Trophoblast cell (in vitro differentiated cells and primary cell): Measurements from ENCODE around the gene PKD2.

ENCODE experiments used
- DNase-seq, 2 donors: peaks; one replicate each; pipeline ENCODE4 v3.0.0-alpha.2; 2016
- H2AFZ ChIP-seq: 2 replicates; pipeline ENCODE4 v1.6.1; 2013; ENCODE audit warnings: low read length, moderate library complexity, mild to moderate bottlenecking; ENCODE audit not compliant: insufficient read depth, poor library complexity
- H2AK5ac ChIP-seq: 2 replicates; pipeline ENCODE4 v1.6.1; 2013; ENCODE audit warnings: mild to moderate bottlenecking, low read length
- H2BK120ac ChIP-seq: 2 replicates; pipeline ENCODE4 v1.6.1; 2013; ENCODE audit warnings: low read length, mild to moderate bottlenecking, moderate library complexity; ENCODE audit not compliant: insufficient read depth, poor library complexity
- H2BK12ac ChIP-seq: 2 replicates; pipeline ENCODE4 v1.6.1; 2013; ENCODE audit warnings: mild to moderate bottlenecking, low read length, moderate library complexity
- H2BK5ac ChIP-seq: 2 replicates; pipeline ENCODE4 v1.6.1; 2013; ENCODE audit warnings: low read length, low read depth, moderate library complexity, mild to moderate bottlenecking; ENCODE audit not compliant: poor library complexity
- H3K14ac ChIP-seq: 2 replicates; pipeline ENCODE4 v1.6.1; 2013; ENCODE audit warnings: mild to moderate bottlenecking, low read length
- H3K18ac ChIP-seq: 2 replicates; pipeline ENCODE4 v1.6.1; 2013; ENCODE audit warnings: mild to moderate bottlenecking, low read length
- H3K23ac ChIP-seq: 2 replicates; pipeline ENCODE4 v1.6.1; 2013; ENCODE audit warnings: low read length
- H3K27ac ChIP-seq: 2 replicates; pipeline ENCODE4 v1.5.1; 2013; ENCODE audit warnings: low read depth, mild to moderate bottlenecking, inconsistent platforms, low read length, moderate library complexity
- H3K27me3 ChIP-seq: 2 replicates; pipeline ENCODE4 v1.6.1; 2013; ENCODE audit warnings: inconsistent platforms, mild to moderate bottlenecking, low read length, moderate library complexity; ENCODE audit not compliant: insufficient read depth
- H3K36me3 ChIP-seq, 2 experiments: 1 replicate in 1 of 2; 2 replicates in 1 of 2; pipeline ENCODE4 v1.6.1; 2013; ENCODE audit warnings: low read length in 2 of 2, mild to moderate bottlenecking in 2 of 2, moderate library complexity in 1 of 2; ENCODE audit not compliant: insufficient read depth in 2 of 2, control insufficient read depth in 1 of 2
- H3K4ac ChIP-seq: 2 replicates; pipeline ENCODE4 v1.6.1; 2013; ENCODE audit warnings: low read depth, mild to moderate bottlenecking, low read length, moderate library complexity
- H3K4me1 ChIP-seq, 2 experiments: 1 replicate in 1 of 2; 2 replicates in 1 of 2; pipeline ENCODE4 v1.6.1; 2013; ENCODE audit warnings: low read length in 2 of 2, mild to moderate bottlenecking in 2 of 2, moderate library complexity in 1 of 2; ENCODE audit not compliant: insufficient read depth in 2 of 2, control insufficient read depth in 1 of 2
- H3K4me2 ChIP-seq: 2 replicates; pipeline ENCODE4 v1.6.1; 2013; ENCODE audit warnings: inconsistent platforms, mild to moderate bottlenecking, low read length, moderate library complexity
- H3K4me3 ChIP-seq: 2 replicates; pipeline ENCODE4 v1.5.1; 2013; ENCODE audit warnings: mild to moderate bottlenecking, low read depth, low read length, inconsistent platforms
- H3K79me1 ChIP-seq: one replicate; pipeline ENCODE4 v1.6.1; 2013; ENCODE audit warnings: low read length
- H3K79me2 ChIP-seq: 2 replicates; pipeline ENCODE4 v1.6.1; 2013; ENCODE audit warnings: low read length, mild to moderate bottlenecking; ENCODE audit not compliant: control insufficient read depth, insufficient read depth, poor library complexity
- H3K9ac ChIP-seq: 2 replicates; pipeline ENCODE4 v1.6.1; 2013; ENCODE audit warnings: mild to moderate bottlenecking, low read length
- H3K9me3 ChIP-seq: 2 replicates; pipeline ENCODE4 v1.6.1; 2013; ENCODE audit warnings: low read depth, mild to moderate bottlenecking, control low read depth, inconsistent platforms, low read length; ENCODE audit not compliant: insufficient read depth
- H4K12ac ChIP-seq: 2 replicates; pipeline ENCODE4 v1.6.1; 2013; ENCODE audit warnings: low read depth, mild to moderate bottlenecking, low read length, moderate library complexity
- H4K8ac ChIP-seq: 2 replicates; pipeline ENCODE4 v1.6.1; 2013; ENCODE audit warnings: low read depth, mild to moderate bottlenecking, low read length, moderate library complexity
- H4K91ac ChIP-seq: one replicate; pipeline ENCODE4 v1.6.1; 2013; ENCODE audit warnings: low read depth, mild to moderate bottlenecking, low read length, moderate library complexity
- WGBS: extraction: QIAGEN DNeasy Blood & Tissue Kit; methylation state at CpG from one replicate; pipeline ENCODE4 v1.1.7; 2013; ENCODE audit warnings: missing lambda C conversion rate; ENCODE audit not compliant: insufficient read length, insufficient coverage; ENCODE audit errors: extremely low coverage; 5-methylcytosine and 5-hydroxymethylcytosine counted together

Gene PKD2

DNA sequence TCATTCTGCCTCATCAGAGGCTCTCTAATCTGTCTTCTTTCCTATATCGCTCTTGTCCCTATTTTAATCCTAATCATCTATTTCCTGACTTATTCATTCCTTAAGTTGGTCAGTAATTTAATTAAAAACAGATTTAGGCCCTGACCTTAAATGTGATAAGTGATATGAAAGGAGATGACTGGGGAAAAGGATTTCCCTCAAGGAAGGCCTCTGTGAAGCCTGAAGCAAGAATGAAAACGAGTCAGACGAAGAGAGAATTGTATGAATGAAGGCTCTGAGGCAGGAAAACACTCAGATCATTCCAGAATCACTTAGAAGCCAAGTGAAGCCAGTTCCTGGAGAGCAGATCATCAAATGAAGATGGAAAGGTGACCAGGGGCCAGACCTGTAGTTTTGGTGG, 22.1 kb downstream of the PKD2 start:
- Histone ChIP-seq H3K4me2 (no peak overlapping the region), H3K14ac (no peak overlapping the region), H3K27me3 (no peaks in the 10 kb centered on the region), H2BK120ac (no peak overlapping the region), H3K36me3 (peaks cover 11 to 12% of the 10 kb centered on the region in 2 experiments), H2BK5ac (peak overlapping the region; percentile 19), H3K4me3 (no peak overlapping the region), H4K91ac (peak overlapping the region; percentile 13), H3K79me2 (no peaks in the 10 kb centered on the region), H2AFZ (no peak overlapping the region), H3K27ac (no peak overlapping the region), H2BK12ac (no peak overlapping the region), H3K9ac (no peak overlapping the region), H4K12ac (no peak overlapping the region), H3K4ac (no peak overlapping the region), H3K4me1 (peaks cover 2 to 4% of the 10 kb centered on the region in 2 experiments), H3K18ac (no peak overlapping the region), H3K9me3 (peaks cover 5% of the 10 kb centered on the region), H4K8ac (no peak overlapping the region), H3K23ac (no peak overlapping the region), H3K79me1 (peaks cover 1% of the 10 kb centered on the region), H2AK5ac (no peak overlapping the region)
- no peak for DNase-seq
- WGBS: no CpG with 5 or more reads among the region's 3 CpGs

DNA sequence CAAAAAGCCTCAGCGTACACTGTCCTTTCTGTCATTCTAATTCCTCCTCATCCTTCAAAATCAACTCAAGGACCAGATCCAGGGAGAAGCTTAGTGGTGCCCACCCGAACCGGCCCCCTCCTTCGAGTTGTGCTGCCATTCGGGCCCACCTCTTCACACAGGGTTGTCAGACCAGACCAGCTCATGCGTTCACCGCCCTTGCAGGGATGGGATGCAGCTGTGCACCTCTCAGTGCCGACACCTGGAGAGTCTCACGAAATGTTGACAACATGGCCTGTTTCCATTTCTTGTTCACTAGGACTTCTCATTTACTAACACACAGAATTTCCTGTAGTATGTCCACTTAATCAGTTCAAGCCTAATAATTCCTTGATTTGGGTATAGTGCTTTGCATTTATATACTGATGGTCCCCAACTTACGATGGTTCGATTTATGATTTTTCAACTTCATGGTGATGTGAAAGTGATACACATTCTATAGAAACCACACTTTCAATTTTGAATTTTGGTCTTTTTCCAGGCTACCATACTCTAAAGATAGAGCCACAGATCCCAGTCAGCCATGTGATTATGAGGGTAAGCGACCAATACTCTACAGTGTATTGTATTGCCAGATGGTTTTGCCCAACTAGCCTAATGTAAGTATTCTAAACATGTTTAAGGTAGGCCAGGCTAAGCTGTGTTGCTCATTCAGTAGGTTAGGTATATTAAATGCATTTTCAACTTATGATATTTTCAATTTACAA, 23.3 kb downstream of the PKD2 start:
- Histone ChIP-seq H4K12ac (no peak overlapping the region), H3K79me1 (peaks cover 1% of the 10 kb centered on the region)

DNA sequence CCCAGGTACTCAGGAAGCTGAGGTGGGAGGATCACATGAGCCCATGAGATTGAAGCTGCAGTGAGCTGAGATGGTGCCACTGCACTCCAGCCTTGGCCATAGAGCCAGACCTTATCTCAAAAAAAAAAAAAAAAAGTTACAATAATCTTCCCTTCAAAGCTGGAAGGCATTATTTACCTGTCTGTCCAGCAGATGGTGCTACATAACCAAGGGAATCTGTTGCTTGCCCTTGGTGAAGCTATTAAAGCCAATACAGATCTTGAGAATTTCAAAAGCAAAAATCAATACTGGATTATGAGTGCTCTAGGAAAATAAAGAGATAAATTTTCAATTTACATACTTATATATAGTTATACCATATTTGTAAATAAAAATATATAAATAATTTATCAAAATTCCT, 25.9 kb downstream of the PKD2 start:
- no peak overlapping the region for H3K14ac ChIP-seq
- no peak overlapping the region for H4K91ac ChIP-seq
- peak; percentile 28 to 86 for DNase-seq
- H3K79me1 ChIP-seq: no peaks in the 10 kb centered on the region
- H2BK5ac ChIP-seq: no peak overlapping the region
- H3K27me3 ChIP-seq: no peaks in the 10 kb centered on the region
- H3K4ac ChIP-seq: no peak overlapping the region
- H3K9ac ChIP-seq: no peak overlapping the region
- no peak overlapping the region for H2BK12ac ChIP-seq
- no peak overlapping the region for H2BK120ac ChIP-seq
- no peak overlapping the region for H3K4me2 ChIP-seq
- no peak overlapping the region for H3K27ac ChIP-seq
- H3K79me2 ChIP-seq: no peaks in the 10 kb centered on the region
- H4K8ac ChIP-seq: no peak overlapping the region
- no peak overlapping the region for H2AK5ac ChIP-seq
- H3K23ac ChIP-seq: no peak overlapping the region
- no peak overlapping the region for H3K4me3 ChIP-seq
- no peak overlapping the region for H2AFZ ChIP-seq
- H3K18ac ChIP-seq: no peak overlapping the region
- peaks cover 11 to 19% of the 10 kb centered on the region in 2 experiments for H3K36me3 ChIP-seq
- no peaks in the 10 kb centered on the region for H3K9me3 ChIP-seq
- peaks cover 2 to 4% of the 10 kb centered on the region in 2 experiments for H3K4me1 ChIP-seq
- H4K12ac ChIP-seq: no peak overlapping the region

More for the DNA sequence above, 23.3 kb downstream of the PKD2 start:
- no peak overlapping the region for H2BK120ac ChIP-seq
- H3K4me2 ChIP-seq: peak overlapping the region; percentile 19
- DNase-seq: no peak
- no peak overlapping the region for H2AK5ac ChIP-seq
- no peak overlapping the region for H4K8ac ChIP-seq
- no peak overlapping the region for H2BK5ac ChIP-seq
- no peak overlapping the region for H3K18ac ChIP-seq
- no peak overlapping the region for H3K4ac ChIP-seq
- H4K91ac ChIP-seq: no peak overlapping the region
- H3K27me3 ChIP-seq: no peaks in the 10 kb centered on the region
- H3K36me3 ChIP-seq: peaks cover 11% of the 10 kb centered on the region in 2 experiments
- H3K4me1 ChIP-seq: peaks cover 2 to 4% of the 10 kb centered on the region in 2 experiments
- no peak overlapping the region for H3K4me3 ChIP-seq
- no peak overlapping the region for H2AFZ ChIP-seq
- peak overlapping the region; percentile 6 for H3K23ac ChIP-seq
- H2BK12ac ChIP-seq: no peak overlapping the region
- no peak overlapping the region for H3K9ac ChIP-seq
- no peak overlapping the region for H3K14ac ChIP-seq
- H3K27ac ChIP-seq: no peak overlapping the region
- peaks cover 5% of the 10 kb centered on the region for H3K9me3 ChIP-seq
- WGBS: no CpG with 5 or more reads among the region's 12 CpGs
- H3K79me2 ChIP-seq: no peaks in the 10 kb centered on the region

DNA sequence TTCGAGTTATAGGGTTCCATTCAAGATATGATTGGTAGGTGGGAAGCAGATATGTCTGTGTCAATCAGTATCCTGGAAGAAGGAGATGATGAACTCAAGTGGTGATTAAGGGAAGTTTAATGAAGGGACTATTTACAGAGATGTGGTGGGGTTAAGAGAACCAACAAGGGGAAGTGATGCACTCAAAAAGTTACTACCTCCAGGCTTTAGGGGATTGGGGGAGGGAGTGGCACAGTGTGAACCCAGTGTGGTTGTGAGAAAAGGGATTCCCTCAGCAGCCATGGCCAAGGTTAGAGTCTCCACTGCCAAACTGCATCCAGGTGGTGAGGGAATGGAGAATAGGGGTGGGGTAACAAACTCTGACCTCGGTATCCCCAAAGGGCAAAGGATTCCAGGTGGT, 27.9 kb downstream of the PKD2 start:
- Histone ChIP-seq H3K18ac (no peak overlapping the region), H4K91ac (no peak overlapping the region), H3K4me2 (no peak overlapping the region), H2AFZ (no peak overlapping the region), H3K9me3 (no peaks in the 10 kb centered on the region), H2AK5ac (no peak overlapping the region), H2BK12ac (no peak overlapping the region), H3K9ac (no peak overlapping the region), H3K4me1 (no peaks in the 10 kb centered on the region), H3K4ac (no peak overlapping the region), H3K79me2 (no peaks in the 10 kb centered on the region), H4K8ac (no peak overlapping the region), H2BK5ac (no peak overlapping the region), H2BK120ac (no peak overlapping the region), H3K79me1 (no peaks in the 10 kb centered on the region), H3K36me3 (peaks cover 18 to 32% of the 10 kb centered on the region in 2 experiments), H3K27ac (no peak overlapping the region), H3K27me3 (no peaks in the 10 kb centered on the region), H3K4me3 (no peak overlapping the region), H4K12ac (no peak overlapping the region), H3K23ac (no peak overlapping the region), H3K14ac (no peak overlapping the region)
- no CpG with 5 or more reads among the region's 2 CpGs for WGBS
- no peak for DNase-seq
